Vagina (tissue), 2 donors: Measurements from ENCODE around the gene DAZAP1. TPM values are rescaled to one million over a fixed set of nuclear protein-coding genes. Genes with fewer than 3 reads are reported as not detected.

Source experiments
- DNase-seq, 2 donors: peaks; one replicate each; pipeline ENCODE4 v3.0.0-alpha.2; 2017; ENCODE audit errors: extremely low spot score in 2 of 2
- H3K27ac ChIP-seq: fragments of 200-600 bp; sonication (generic); one replicate; pipeline ENCODE4 v1.5.1; 2019
- H3K27me3 ChIP-seq: fragments of 200-600 bp; sonication (generic); one replicate; pipeline ENCODE4 v1.5.1; 2019
- H3K36me3 ChIP-seq, 2 donors: fragments of 200-600 bp; sonication (generic); one replicate each; pipeline ENCODE4 v1.5.1; 2017 to 2019
- H3K4me1 ChIP-seq: fragments of 200-600 bp; sonication (generic); one replicate; pipeline ENCODE4 v1.5.1; 2019
- H3K4me3 ChIP-seq, 2 donors: fragments of 200-600 bp; sonication (generic); 1 replicate in 1 of 2; 2 replicates in 1 of 2; pipeline ENCODE4 v1.5.1; 2016 to 2019
- H3K9me3 ChIP-seq: fragments of 200-600 bp; sonication (generic); one replicate; pipeline ENCODE4 v1.5.1; 2019
- POLR2A ChIP-seq, 2 donors: fragments of 450-650 bp; IDR thresholded peaks; one replicate each; pipeline ENCODE4 v1.6.1; 2017; ENCODE audit warnings: antibody characterized with exemption in 2 of 2, mild to moderate bottlenecking in 2 of 2, moderate library complexity in 2 of 2
- POLR2AphosphoS5 ChIP-seq, 2 donors: sonication (generic); formaldehyde crosslinking; IDR thresholded peaks; one replicate each; pipeline ENCODE4 v1.9.0; 2017; ENCODE audit warnings: antibody characterized with exemption in 2 of 2, mild to moderate bottlenecking in 2 of 2, low read depth in 1 of 2; ENCODE audit not compliant: insufficient read depth in 1 of 2
- intact Hi-C: fragments of 100-400 bp; cut with DNase I; formaldehyde crosslinking; loops from one replicate; pipeline ENCODE4 v1.15.1; 2023
- total RNA-seq: library from RNA; depleted of rRNA; stranded (reverse); fragments of >200 nt; gene quantifications from one replicate; pipeline ENCODE4 v1.2.3, GENCODE V29; 2016
- TF ChIP-seq, protein P1 (sequence below), 3 experiments: fragments of 450-650 bp in 2 of 3; fragments of 200-600 bp in 1 of 3; sonication (generic) in 1 of 3; IDR thresholded peaks; one replicate each; pipeline ENCODE4 v1.5.1; 2017 to 2019; ENCODE audit warnings: antibody characterized with exemption in 3 of 3, mild to moderate bottlenecking in 2 of 3, moderate library complexity in 2 of 3

DAZAP1 gene
- total RNA-seq, 1 donor from 2014 or later = 29.7 TPM

DNA sequence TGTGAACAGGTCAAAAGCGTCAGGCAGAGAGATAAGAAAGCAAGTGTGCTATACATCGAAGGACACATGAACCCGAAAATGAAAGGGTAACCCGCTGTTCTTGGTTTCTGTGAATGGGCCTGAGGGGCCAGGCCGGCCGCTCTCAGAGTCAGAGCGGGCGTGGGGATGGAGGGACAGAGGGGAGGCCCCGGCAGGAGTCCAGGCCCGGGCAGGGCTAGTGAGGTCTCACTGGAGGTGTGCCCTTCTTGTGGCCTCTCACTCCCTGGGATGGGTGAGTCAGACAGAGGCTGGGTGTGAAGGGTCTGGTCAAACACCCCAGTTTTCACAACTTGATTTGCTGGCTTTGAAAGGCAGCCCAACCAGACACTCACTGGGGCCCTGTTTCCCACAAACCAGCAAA, 41.1 kb upstream of the DAZAP1 start:
- H3K36me3 ChIP-seq = peaks cover 0 to 73% of the 10 kb centered on the region in 2 donors
- H3K27me3 ChIP-seq = no peaks in the 10 kb centered on the region
- H3K4me1 ChIP-seq = peaks cover 11% of the 10 kb centered on the region
- intact Hi-C loops = no loop called here
- no peak for DNase-seq
- TF ChIP-seq POLR2A (IDR thresholded peaks at IDR 0.05) = no peak
- TF ChIP-seq POLR2AphosphoS5 (IDR thresholded peaks at IDR 0.05; ENCODE audit: insufficient read depth in 1 of 2, low read depth in 1 of 2) = no peak
- TF ChIP-seq, protein P1, sequence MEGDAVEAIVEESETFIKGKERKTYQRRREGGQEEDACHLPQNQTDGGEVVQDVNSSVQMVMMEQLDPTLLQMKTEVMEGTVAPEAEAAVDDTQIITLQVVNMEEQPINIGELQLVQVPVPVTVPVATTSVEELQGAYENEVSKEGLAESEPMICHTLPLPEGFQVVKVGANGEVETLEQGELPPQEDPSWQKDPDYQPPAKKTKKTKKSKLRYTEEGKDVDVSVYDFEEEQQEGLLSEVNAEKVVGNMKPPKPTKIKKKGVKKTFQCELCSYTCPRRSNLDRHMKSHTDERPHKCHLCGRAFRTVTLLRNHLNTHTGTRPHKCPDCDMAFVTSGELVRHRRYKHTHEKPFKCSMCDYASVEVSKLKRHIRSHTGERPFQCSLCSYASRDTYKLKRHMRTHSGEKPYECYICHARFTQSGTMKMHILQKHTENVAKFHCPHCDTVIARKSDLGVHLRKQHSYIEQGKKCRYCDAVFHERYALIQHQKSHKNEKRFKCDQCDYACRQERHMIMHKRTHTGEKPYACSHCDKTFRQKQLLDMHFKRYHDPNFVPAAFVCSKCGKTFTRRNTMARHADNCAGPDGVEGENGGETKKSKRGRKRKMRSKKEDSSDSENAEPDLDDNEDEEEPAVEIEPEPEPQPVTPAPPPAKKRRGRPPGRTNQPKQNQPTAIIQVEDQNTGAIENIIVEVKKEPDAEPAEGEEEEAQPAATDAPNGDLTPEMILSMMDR (IDR thresholded peaks at IDR 0.05) = no peak
- H3K27ac ChIP-seq = no peak overlapping the region
- H3K9me3 ChIP-seq = no peaks in the 10 kb centered on the region
- H3K4me3 ChIP-seq = no peak overlapping the region

DNA sequence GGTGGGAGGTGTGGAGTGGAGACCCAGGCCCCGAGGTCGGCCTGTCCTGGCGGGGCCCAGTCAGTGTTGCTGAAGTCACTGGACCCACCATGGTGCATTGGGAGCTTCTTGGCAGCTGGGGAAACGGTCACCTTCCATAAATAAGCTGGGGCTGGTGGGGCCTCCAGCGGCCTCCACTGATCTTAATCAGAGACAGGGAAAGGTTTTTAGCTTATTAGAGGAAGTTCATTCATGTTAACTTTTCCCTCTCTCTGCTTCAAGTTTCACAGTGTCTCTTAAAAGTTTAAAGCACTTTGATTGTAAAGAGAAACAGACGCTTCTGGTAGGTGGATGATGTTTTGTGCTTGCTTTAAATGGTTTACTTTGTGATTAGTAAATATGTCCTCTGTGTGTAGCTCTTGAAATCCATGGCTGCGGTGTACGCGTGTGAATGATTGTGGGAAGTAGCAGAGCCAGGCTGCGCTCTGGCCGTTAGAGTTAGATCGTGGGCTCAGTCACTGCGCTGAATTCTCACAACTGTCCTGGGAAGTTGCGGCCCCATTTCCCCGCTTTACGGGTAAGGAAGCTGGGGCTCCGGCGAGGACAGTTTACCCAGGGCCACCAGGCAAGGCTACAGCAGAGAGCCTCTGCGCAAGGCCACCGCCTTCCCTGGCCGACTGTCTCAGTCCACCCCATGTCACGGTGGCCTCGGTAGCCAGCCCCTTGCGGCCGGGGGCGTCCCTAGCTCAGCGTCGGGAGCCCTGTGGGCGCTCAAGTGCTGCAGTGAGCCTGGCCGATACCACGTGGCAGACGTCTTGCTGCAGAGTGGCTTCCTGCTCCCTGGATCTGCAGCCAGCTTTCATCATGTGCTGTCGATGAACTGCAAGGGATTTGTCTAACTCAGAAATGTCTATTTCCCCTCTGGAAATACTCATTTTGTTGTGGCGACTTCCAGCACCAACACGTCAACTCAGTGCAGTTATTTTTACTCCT, 40.2 kb upstream of the DAZAP1 start:
- Histone ChIP-seq H3K27ac (no peak overlapping the region), H3K4me3 (no peak overlapping the region), H3K9me3 (no peaks in the 10 kb centered on the region), H3K27me3 (no peaks in the 10 kb centered on the region), H3K4me1 (peaks cover 2% of the 10 kb centered on the region), H3K36me3 (peaks cover 0 to 76% of the 10 kb centered on the region in 2 donors)
- no peak for DNase-seq
- TF ChIP-seq POLR2A (IDR thresholded peaks at IDR 0.05) = no peak
- TF ChIP-seq, protein P1 (IDR thresholded peaks at IDR 0.05) = no peak
- TF ChIP-seq POLR2AphosphoS5 (IDR thresholded peaks at IDR 0.05; ENCODE audit: insufficient read depth in 1 of 2, low read depth in 1 of 2) = no peak
- intact Hi-C loops = no loop called here

DNA sequence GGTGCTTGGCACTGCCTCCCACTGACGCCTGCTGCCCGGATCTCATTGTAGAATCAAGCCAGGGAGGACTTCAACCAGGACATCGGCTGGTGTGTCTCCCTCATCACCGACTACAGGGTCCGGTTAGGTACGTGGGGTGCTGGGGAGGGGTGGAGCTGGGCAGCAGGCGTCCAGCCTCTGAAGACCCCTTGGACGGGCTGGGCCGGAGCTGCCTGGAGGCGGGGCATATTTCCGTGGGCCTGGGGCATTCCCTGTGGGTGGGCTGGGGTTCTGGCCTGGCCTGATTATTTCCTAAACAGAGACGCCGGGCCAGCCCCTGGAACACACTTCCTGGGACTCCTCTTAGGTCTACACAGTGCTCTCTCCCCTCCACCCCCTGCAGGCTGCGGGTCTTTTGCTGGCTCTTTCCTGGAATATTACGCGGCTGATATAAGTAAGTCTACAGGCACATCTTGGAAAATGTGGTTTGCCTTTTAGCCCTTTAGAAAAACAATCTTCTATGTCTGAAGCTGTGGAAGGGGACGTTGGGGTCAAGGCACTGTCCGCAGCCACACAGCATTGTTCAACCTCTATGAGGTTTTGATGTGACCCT, 38.1 kb upstream of the DAZAP1 start:
- intact Hi-C loops = no loop called here
- TF ChIP-seq, protein P1 (IDR thresholded peaks at IDR 0.05) = no peak
- TF ChIP-seq POLR2AphosphoS5 (IDR thresholded peaks at IDR 0.05; ENCODE audit: insufficient read depth in 1 of 2, low read depth in 1 of 2) (no peak), POLR2A (IDR thresholded peaks at IDR 0.05) (no peak)
- no peak for DNase-seq
- H3K4me1 ChIP-seq = no peaks in the 10 kb centered on the region
- H3K36me3 ChIP-seq = peaks cover 0 to 76% of the 10 kb centered on the region in 2 donors
- no peak overlapping the region for H3K27ac ChIP-seq
- no peaks in the 10 kb centered on the region for H3K27me3 ChIP-seq
- no peaks in the 10 kb centered on the region for H3K9me3 ChIP-seq
- H3K4me3 ChIP-seq = no peak overlapping the region

DNA sequence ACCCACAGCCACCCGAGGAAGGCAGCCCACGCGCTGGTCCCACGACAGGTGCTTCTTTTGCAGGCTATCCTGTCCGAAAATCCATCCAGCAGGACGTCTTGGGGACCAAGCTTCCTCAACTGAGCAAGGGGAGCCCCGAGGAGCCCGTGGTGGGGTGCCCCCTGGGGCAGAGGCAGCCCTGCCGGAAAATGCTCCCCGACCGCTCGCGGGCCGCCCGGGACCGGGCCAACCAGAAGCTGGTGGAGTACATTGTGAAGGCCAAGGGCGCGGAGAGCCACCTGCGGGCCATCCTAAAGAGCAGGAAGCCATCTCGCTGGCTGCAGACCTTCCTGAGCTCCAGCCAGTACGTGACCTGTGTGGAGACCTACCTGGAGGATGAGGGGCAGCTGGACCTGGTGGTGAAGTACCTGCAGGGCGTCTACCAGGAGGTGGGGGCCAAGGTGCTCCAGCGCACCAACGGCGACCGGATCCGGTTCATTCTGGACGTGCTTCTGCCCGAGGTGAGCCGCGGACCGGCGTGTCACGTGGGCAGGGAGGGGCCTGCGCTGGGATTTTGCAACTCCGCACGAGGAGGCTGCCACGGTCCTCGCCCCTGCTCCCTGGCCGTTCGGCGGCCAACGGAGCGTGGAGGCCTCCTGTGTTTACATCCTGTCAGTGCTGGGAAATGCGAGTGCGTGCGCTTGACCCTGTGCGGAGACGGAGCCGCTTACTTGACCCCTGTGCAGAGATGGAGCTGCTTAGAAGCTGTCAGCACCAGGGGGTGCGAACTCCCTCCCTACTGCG, 36.6 kb upstream of the DAZAP1 start:
- Histone ChIP-seq H3K27ac (no peak overlapping the region), H3K27me3 (no peaks in the 10 kb centered on the region), H3K36me3 (peaks cover 0 to 68% of the 10 kb centered on the region in 2 donors), H3K4me1 (no peaks in the 10 kb centered on the region), H3K9me3 (no peaks in the 10 kb centered on the region), H3K4me3 (no peak overlapping the region)
- no peak for TF ChIP-seq POLR2A (IDR thresholded peaks at IDR 0.05)
- TF ChIP-seq, protein P1 (IDR thresholded peaks at IDR 0.05) = no peak
- TF ChIP-seq POLR2AphosphoS5 (IDR thresholded peaks at IDR 0.05; ENCODE audit: insufficient read depth in 1 of 2, low read depth in 1 of 2) = no peak
- intact Hi-C loops = no loop called here
- DNase-seq = no peak
